OCI-LY7 (cell line): ENCODE data around the gene ARHGEF10L. TPM values are rescaled to one million over a fixed set of nuclear protein-coding genes. Genes with fewer than 3 reads are reported as not detected.

Experiments used
- BruUV-seq: library from RNA; stranded (reverse); fragments of 400-500 nt; replicated peaks from 2 replicates; lab custom pipeline; 2021; lab: Mats Ljungman, UMichigan
- CTCF ChIA-PET: fragments of 300-600 bp; sonication (Branson Sonifier 250); formaldehyde crosslinking; loops from one replicate; lab custom pipeline; 2022; ENCODE audit warnings: antibody characterized with exemption; ENCODE audit not compliant: unreplicated experiment; lab: Charles Lee
- POLR2A ChIA-PET: fragments of 300-600 bp; sonication (Branson Sonifier 250); formaldehyde crosslinking; loops from one replicate; lab custom pipeline; 2022; ENCODE audit warnings: antibody characterized with exemption; lab: Charles Lee
- DNase-seq: peaks from one replicate; pipeline ENCODE4 v3.0.0-alpha.2; 2015; ENCODE audit warnings: low spot score
- H2AFZ ChIP-seq: fragments of 200-600 bp; sonication (generic), shearing (Covaris generic); 2 replicates; pipeline ENCODE4 v1.6.1; 2014; ENCODE audit warnings: mild to moderate bottlenecking, antibody characterized with exemption, low read length, moderate library complexity
- H3K27ac ChIP-seq: fragments of 200-600 bp; sonication (generic); 2 replicates; pipeline ENCODE4 v1.5.1; 2014; ENCODE audit warnings: mixed run types, low read depth, mild to moderate bottlenecking, moderate library complexity, low read length, inconsistent platforms; ENCODE audit not compliant: poor library complexity, severe bottlenecking
- H3K36me3 ChIP-seq: fragments of 200-600 bp; sonication (generic); 2 replicates; pipeline ENCODE4 v1.6.1; 2014; ENCODE audit warnings: mild to moderate bottlenecking, antibody characterized with exemption, low read length, moderate library complexity, mixed read lengths; ENCODE audit not compliant: insufficient read depth
- H3K4me1 ChIP-seq: fragments of 200-600 bp; sonication (generic); 2 replicates; pipeline ENCODE4 v1.5.1; 2014; ENCODE audit warnings: mild to moderate bottlenecking, low read length; ENCODE audit not compliant: insufficient read depth, poor library complexity, severe bottlenecking
- H3K4me2 ChIP-seq: fragments of 200-600 bp; sonication (generic); 2 replicates; pipeline ENCODE4 v1.6.1; 2014; ENCODE audit warnings: mild to moderate bottlenecking, low read length
- H3K4me3 ChIP-seq: fragments of 200-600 bp; sonication (generic); 2 replicates; pipeline ENCODE4 v1.5.1; 2014; ENCODE audit warnings: mild to moderate bottlenecking, low read depth, low read length; ENCODE audit not compliant: poor library complexity, severe bottlenecking
- H3K79me2 ChIP-seq: fragments of 200-600 bp; sonication (generic); 2 replicates; pipeline ENCODE4 v1.6.1; 2016; ENCODE audit warnings: low read depth, mild to moderate bottlenecking, low read length, moderate library complexity, mixed read lengths; ENCODE audit not compliant: insufficient read depth
- H3K9me2 ChIP-seq: fragments of 200-600 bp; sonication (generic); 2 replicates; pipeline ENCODE4 v1.6.1; 2016; ENCODE audit warnings: mild to moderate bottlenecking, low read length, mixed read lengths; ENCODE audit not compliant: insufficient read depth
- H3K9me3 ChIP-seq: fragments of 200-600 bp; sonication (generic); 2 replicates; pipeline ENCODE4 v1.6.1; 2014; ENCODE audit warnings: mild to moderate bottlenecking, mixed run types, low read length, mixed read lengths
- H4K20me1 ChIP-seq: fragments of 200-600 bp; sonication (generic); 2 replicates; pipeline ENCODE4 v1.6.1; 2014; ENCODE audit warnings: mild to moderate bottlenecking, antibody characterized with exemption, low read length, moderate library complexity, mixed read lengths; ENCODE audit not compliant: insufficient read depth
- CTCF ChIP-seq: fragments of 200-600 bp; sonication (generic); conservative IDR thresholded peaks from 2 replicates; pipeline ENCODE4 v1.5.1; 2014; ENCODE audit warnings: mild to moderate bottlenecking, antibody characterized with exemption, low read length, moderate library complexity, mixed read lengths
- EZH2phosphoT487 ChIP-seq: fragments of 200-600 bp; sonication (generic); IDR thresholded peaks from 2 replicates; pipeline ENCODE4 v1.6.1; 2018; ENCODE audit warnings: low read depth, borderline replicate concordance, mild to moderate bottlenecking, mixed run types, antibody characterized with exemption, low read length, moderate library complexity, mixed read lengths
- intact Hi-C: fragments of 100-400 bp; cut with micrococcal nuclease; formaldehyde crosslinking; loops from one replicate; pipeline ENCODE4 v1.10.0; 2022; ENCODE audit not compliant: unreplicated experiment
- total RNA-seq, 2 experiments: library from RNA; depleted of rRNA in 1 of 2; stranded (reverse); fragments of >200 nt in 1 of 2; shearing (Covaris generic) in 1 of 2; gene quantifications; 2 replicates each; pipeline ENCODE4 v1.2.3, GENCODE V29; 2014 to 2022

ARHGEF10L gene
- total RNA-seq, 2 experiments from 2014 or later = 2.4 TPM; not detected in 1

GRCh38 chr1:17736625-17737024 lies 197.1 kb downstream of the ARHGEF10L start:
- intact Hi-C loops = no loop called here
- POLR2A ChIA-PET = no interaction called here
- BruUV-seq = no TSS peak
- no peaks in the 10 kb centered on the region for H4K20me1 ChIP-seq
- H3K4me2 ChIP-seq = no peak overlapping the region
- H3K9me2 ChIP-seq = no peaks in the 10 kb centered on the region
- H3K4me1 ChIP-seq = no peaks in the 10 kb centered on the region
- no peak overlapping the region for H3K27ac ChIP-seq
- TF ChIP-seq EZH2phosphoT487 (no peak), CTCF (no peak)
- H3K9me3 ChIP-seq = no peaks in the 10 kb centered on the region
- H3K79me2 ChIP-seq = no peaks in the 10 kb centered on the region
- H3K36me3 ChIP-seq = no peaks in the 10 kb centered on the region
- no peak overlapping the region for H3K4me3 ChIP-seq
- CTCF ChIA-PET = no interaction called here
- DNase-seq = no peak
- H2AFZ ChIP-seq = no peak overlapping the region

GRCh38 chr1:17739050-17739449 lies 199.6 kb downstream of the ARHGEF10L start:
- Histone ChIP-seq H3K9me2 (no peaks in the 10 kb centered on the region), H3K27ac (no peak overlapping the region), H3K9me3 (no peaks in the 10 kb centered on the region), H3K79me2 (no peaks in the 10 kb centered on the region), H3K4me3 (no peak overlapping the region), H3K4me2 (no peak overlapping the region), H3K4me1 (no peaks in the 10 kb centered on the region), H3K36me3 (no peaks in the 10 kb centered on the region), H4K20me1 (no peaks in the 10 kb centered on the region), H2AFZ (no peak overlapping the region)
- TF ChIP-seq CTCF = no peak
- TF ChIP-seq EZH2phosphoT487 = no peak
- no TSS peak for BruUV-seq
- no peak for DNase-seq
- intact Hi-C loops = no loop called here
- ChIA-PET CTCF (no interaction called here), POLR2A (no interaction called here)

- BruUV-seq = no TSS peak
- Histone ChIP-seq H2AFZ (no peak overlapping the region), H3K36me3 (no peaks in the 10 kb centered on the region), H3K9me2 (no peaks in the 10 kb centered on the region), H3K4me2 (no peak overlapping the region), H4K20me1 (no peaks in the 10 kb centered on the region), H3K79me2 (no peaks in the 10 kb centered on the region), H3K9me3 (no peaks in the 10 kb centered on the region), H3K4me3 (no peak overlapping the region), H3K27ac (no peak overlapping the region), H3K4me1 (no peaks in the 10 kb centered on the region)
- intact Hi-C loops = loop anchor here (10.0 kb wide), 1 partner anchor 76 kb away; no protein-coding TSS in a partner anchor
- TF ChIP-seq EZH2phosphoT487 (no peak), CTCF (peak; percentile 44; the same call in 1 of the 2 replicates)
- CTCF ChIA-PET = no interaction called here
- POLR2A ChIA-PET = no interaction called here
- DNase-seq = no peak
Measured at GRCh38 chr1:17741052-17741451, 201.6 kb downstream of the ARHGEF10L start.
